HG02840 (cell line): ENCODE results near the gene QSOX2.

Experiments used
- ATAC-seq: cut with Tn5 transposase; IDR thresholded peaks from one replicate; pipeline ENCODE4 v1.9.1; 2021; ENCODE audit warnings: mild to moderate bottlenecking, moderate library complexity, moderate number of reproducible peaks; ENCODE audit not compliant: unreplicated experiment, low FRiP score

QSOX2 gene

GRCh38 chr9:136254381-136255165 lies 9.0 kb upstream of the QSOX2 start:
- no peak for ATAC-seq

- no peak for ATAC-seq
These were observed 7.9 kb upstream of the QSOX2 start for GRCh38 chr9:136253246-136254130.

- ATAC-seq = no peak
These were observed 7.2 kb upstream of the QSOX2 start for GRCh38 chr9:136252846-136253245.

GRCh38 chr9:136252281-136252680 lies 6.7 kb upstream of the QSOX2 start:
- ATAC-seq = no peak

- ATAC-seq = no peak
These were observed 5.9 kb upstream of the QSOX2 start for GRCh38 chr9:136251264-136252115.

GRCh38 chr9:136250676-136251075 lies 5.1 kb upstream of the QSOX2 start:
- no peak for ATAC-seq

- ATAC-seq = no peak
These were observed 4.4 kb upstream of the QSOX2 start for GRCh38 chr9:136249877-136250559.

- no peak for ATAC-seq
These were observed 3.6 kb upstream of the QSOX2 start for GRCh38 chr9:136248951-136249876.

- no peak for ATAC-seq
These were observed 2.5 kb upstream of the QSOX2 start for GRCh38 chr9:136247947-136248637.

GRCh38 chr9:136247551-136247916 lies 1.9 kb upstream of the QSOX2 start:
- no peak for ATAC-seq

- ATAC-seq = no peak
These were observed 1.4 kb upstream of the QSOX2 start for GRCh38 chr9:136246849-136247550.

GRCh38 chr9:136244969-136245218 lies 718 bp downstream of the QSOX2 start:
- no peak for ATAC-seq

- ATAC-seq = no peak
These were observed 1.3 kb downstream of the QSOX2 start for GRCh38 chr9:136244122-136244968.

- ATAC-seq = no peak
These were observed 2.0 kb downstream of the QSOX2 start for GRCh38 chr9:136243631-136244030.

- no peak for ATAC-seq
These were observed 2.6 kb downstream of the QSOX2 start for GRCh38 chr9:136242918-136243525.

- ATAC-seq = no peak
These were observed 3.4 kb downstream of the QSOX2 start for GRCh38 chr9:136242248-136242647.

- ATAC-seq = no peak
These were observed 4.1 kb downstream of the QSOX2 start for GRCh38 chr9:136241542-136241941.
